GM21529 (cell line): ENCODE measurements around the gene ANXA8.
"Not testable (repeated sequence)": the region's sequence is repeated elsewhere in the genome, so short reads cannot be mapped to it uniquely, and the experiment has no call there.

Source experiments
- ATAC-seq: cut with Tn5 transposase; IDR thresholded peaks from one replicate; pipeline ENCODE4 v1.9.1; 2021; ENCODE audit not compliant: unreplicated experiment

ANXA8 gene

GRCh38 chr10:47483923-47484322, at the start of gene ANXA8:
Gene ANXA8 (minus strand): TSS chr10:47484115. CDS start chr10:47483933, 182 bp downstream.
- ATAC-seq = not testable (repeated sequence)

DNA sequence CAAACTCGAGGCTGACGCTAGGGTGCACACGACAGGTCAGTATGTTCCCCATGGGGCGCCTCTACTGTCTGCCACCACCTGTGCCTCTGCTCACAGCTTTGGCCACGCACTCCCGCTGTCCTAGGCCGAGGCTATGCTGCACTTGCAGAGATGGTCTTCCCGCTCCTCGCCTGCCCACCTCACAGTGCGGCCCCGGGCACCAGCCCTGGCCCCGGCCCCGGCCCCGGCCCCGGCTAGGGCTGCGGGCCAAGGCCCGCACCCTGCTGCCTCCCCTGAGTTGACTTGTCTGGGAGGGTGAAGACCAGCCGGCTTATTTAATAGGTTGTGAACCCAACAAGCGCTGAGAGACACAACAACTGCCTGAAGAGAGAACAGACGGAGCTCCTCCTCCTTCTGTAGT, 39.6 kb upstream of the ANXA8 start, which contains the start of gene AGAP9:
TSS of gene AGAP9 (minus strand) at position 164 of the 400 bp plus-strand sequence. CDS start at position 52, 112 bp downstream.
- ATAC-seq = not testable (repeated sequence)

DNA sequence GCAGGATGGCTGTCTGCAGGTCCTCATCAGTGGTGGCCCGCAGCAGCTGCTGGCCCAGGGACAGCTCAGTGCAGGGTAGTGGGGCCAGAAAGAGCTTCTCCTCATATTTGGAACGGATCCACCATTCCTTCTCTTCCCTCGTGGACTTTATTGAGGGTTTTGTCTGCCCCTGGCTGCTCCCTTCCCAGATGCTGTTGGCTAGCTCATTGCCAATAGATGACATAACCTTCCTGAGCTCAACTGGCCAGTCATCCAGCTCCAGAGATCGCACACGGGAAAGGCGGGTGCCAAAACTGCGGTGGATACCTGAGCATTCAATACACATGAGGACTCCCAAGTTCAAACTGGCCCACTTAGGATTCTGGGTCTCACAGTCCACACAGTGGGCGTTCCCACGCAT, 18.4 kb upstream of the ANXA8 start:
- ATAC-seq = not testable (repeated sequence)

DNA sequence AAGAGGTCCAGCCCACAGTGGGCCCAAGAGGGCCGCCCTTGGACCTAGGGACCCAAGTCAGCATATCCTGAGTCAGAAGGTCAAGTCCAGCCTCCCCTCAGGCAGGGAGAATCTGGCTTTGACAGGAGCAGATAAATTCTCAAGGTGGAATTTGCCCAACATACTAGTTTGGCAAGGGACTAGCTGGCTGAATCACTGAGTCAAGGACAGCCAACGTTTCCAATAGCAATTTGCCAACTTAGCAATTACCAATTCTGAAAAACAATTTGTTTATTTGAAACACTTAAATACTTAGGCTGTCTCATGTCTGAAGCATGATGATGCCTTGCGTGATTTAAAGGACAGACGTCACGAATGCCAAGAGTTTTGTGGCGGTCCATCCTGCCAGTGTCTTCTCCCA, 10.3 kb upstream of the ANXA8 start:
- ATAC-seq = not testable (repeated sequence)

- not testable (repeated sequence) for ATAC-seq
These were observed 7.7 kb upstream of the ANXA8 start, which contains the start of gene FAM25G for GRCh38 chr10:47491600-47491999. Gene FAM25G (minus strand): TSS chr10:47491700. CDS start chr10:47491674, 26 bp downstream.

DNA sequence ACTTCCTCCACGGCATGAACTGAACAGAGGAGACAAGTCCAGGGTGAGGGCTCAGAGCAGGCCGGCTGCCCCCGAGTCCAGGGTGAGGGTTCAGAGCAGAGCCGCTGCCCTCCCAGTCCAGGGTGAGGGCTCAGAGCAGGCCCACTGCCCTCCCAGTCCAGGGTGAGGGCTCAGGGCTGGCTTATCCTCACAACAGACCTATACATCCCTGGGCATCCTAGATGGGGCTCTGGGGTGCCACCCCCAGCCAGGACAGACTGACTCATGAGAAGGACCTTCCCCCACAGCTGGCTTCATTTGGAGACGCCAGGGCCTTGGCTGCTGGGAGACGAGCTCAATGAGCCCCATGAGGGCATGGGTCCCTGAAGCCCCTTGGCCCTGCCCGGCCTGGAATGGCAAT, 5.7 kb upstream of the ANXA8 start:
- not testable (repeated sequence) for ATAC-seq

DNA sequence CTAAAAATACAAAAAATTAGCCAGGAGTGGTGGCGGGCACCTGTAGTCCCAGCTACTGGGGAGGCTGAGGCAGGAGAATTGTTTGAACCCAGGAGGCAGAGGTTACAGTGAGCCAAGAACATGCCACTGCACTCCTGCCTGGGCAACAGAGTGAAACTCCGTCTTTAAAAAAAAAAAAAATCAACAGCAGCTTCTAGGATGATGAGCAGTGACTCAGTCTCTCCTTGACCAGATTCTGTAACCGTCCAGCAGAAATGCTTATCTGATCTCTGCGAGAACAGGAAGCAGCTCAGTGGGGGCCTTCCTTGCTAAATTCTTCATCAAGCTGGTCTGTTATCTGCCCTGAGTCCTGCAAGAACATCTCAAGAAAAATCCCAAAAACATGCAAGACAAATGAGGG, 2.0 kb upstream of the ANXA8 start:
- not testable (repeated sequence) for ATAC-seq

- ATAC-seq = not testable (repeated sequence)
These were observed 871 bp upstream of the ANXA8 start for GRCh38 chr10:47484786-47485185.

DNA sequence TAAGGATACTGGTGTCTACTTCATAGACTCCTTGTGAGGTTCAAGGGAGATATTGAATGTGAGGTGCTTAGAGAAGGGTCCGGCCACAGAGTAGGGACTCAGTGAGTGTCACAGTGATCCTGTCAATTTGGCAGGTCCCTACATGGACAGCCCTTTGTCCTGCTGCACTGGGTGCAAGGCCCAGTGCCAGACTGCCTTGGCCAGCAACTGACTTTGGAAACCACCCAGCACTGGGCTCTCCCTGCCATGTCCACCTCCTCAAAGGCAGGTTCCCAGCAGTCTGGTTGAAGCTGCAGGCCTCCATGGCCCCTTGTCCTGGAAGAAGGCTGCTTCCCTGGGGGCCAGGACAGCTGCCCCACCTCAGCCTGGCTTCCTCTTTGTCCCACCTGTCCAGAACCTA, 1.5 kb downstream of the ANXA8 start:
- not testable (repeated sequence) for ATAC-seq

DNA sequence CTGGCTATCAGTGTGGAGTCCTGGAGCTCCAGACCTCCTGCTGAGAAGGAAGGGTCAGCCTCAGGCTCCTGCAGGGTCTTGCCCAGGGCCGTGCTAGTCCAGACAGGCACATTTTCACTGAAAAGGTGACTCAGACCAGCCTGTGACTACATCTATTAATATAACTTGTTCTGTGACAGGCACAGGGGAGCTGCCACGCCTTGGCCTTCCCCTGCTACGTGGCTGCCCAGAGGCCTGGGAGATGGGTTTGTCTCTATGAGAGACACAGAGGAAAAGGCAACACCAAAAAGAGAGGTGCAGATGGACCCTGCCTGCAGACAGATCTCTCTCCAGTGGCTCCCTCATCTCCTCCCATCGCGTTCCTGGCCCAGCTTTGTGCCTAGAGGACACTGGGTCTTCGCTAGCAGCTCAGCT, 2.1 kb downstream of the ANXA8 start:
- ATAC-seq = not testable (repeated sequence)

DNA sequence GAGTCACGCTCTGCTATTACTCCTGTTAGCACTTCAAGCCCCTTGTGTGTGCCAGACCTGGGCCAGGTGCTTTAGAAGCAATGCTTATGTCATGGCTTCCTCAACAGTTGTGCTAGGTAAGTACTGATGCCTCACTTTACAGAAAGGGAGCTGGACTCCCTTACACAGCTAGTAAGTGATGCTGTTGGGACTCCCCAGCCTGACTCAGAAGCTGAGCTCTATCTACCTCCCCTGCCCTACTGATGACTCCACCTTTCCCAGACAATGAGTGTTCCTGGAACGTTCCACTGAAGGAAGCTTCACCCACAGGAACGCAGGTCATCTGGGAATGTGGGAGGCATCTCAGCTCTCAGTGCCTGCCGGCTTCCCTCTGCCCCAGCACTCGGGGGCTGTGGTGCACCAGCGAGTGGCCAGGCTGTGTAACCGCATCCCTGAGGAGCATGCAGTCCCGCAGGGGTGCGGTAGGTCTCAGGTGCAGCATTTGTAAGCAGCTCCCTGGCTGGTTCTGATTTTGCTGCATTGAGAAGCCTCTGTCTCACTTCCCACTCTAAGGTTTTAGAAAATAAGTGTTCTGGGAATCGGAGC, 2.6 kb downstream of the ANXA8 start:
- ATAC-seq = not testable (repeated sequence)

- ATAC-seq = not testable (repeated sequence)
These were observed 3.8 kb downstream of the ANXA8 start for GRCh38 chr10:47480133-47480532.

GRCh38 chr10:47478114-47478513, 5.8 kb downstream of the ANXA8 start:
- ATAC-seq = not testable (repeated sequence)

DNA sequence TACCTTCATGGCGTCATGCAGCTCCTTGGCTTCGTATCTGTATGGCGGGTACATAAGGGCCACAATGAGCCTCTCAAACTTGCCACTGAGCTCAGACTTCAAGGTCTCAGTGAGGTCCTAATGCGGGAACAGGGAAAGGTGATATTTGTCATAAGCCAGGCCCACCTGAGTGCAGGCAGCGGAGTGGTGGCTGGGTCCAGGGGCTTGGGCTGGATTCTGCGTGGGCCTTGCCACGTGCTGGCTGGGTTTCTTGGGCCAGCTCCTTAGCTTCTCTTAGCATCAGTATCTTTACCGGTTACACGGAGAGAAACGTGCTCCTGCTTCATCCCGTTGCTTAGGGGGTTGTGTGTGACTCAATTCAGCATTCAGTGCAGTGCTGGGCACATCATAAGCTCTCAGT, 6.8 kb downstream of the ANXA8 start:
- not testable (repeated sequence) for ATAC-seq

- not testable (repeated sequence) for ATAC-seq
These were observed 8.8 kb downstream of the ANXA8 start for GRCh38 chr10:47475101-47475500.

GRCh38 chr10:47473516-47473915, 10.4 kb downstream of the ANXA8 start:
- not testable (repeated sequence) for ATAC-seq

DNA sequence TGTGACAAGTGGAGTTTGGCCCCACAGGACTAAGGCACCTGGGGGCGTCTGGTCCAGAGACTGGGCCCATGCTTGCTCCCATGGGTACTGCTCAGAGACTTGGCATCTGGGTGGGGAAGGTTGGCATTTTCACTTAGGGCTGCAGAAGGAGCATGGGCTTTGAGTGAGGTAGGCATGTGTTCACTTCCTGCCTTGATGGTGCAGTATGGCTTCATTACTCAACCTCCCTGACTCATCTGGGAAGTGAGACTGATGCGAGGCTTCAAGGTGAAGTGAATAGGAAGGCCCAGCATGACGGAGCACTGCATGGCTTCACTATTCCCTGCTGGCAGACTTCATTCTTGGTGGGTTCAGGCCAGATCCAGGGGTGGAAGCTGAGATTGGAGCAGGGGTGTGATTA, 11.3 kb downstream of the ANXA8 start:
- peak; percentile 75 for ATAC-seq

GRCh38 chr10:47472072-47472471, 11.8 kb downstream of the ANXA8 start:
- ATAC-seq = not testable (repeated sequence)

- not testable (repeated sequence) for ATAC-seq
These were observed 15.0 kb downstream of the ANXA8 start for GRCh38 chr10:47468731-47469528.

- not testable (repeated sequence) for ATAC-seq
These were observed 16.0 kb downstream of the ANXA8 start for GRCh38 chr10:47467957-47468356.

DNA sequence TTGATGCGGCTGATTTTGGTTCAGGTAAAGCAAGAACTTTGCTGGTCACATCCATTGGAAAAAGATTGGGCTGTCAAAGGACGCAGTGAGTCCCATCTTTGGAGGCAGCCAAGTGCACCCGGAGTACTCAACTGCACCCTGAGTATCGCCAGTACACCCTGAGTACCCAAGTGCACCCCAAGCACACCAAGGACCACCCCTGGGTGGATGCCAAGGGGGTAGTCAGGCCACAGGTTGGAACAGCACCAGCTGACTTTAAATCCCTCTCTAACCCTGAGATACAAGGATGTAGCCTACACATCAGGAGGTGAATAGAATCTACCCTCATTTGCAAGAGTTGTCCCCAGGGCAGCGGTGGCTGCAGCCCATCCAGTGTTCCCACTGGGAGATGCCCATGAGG, 16.5 kb downstream of the ANXA8 start:
- not testable (repeated sequence) for ATAC-seq
